HEK293 (cell line): ENCODE data around the gene SF1.
"Not testable (repeated sequence)": the region's sequence is repeated elsewhere in the genome, so short reads cannot be mapped to it uniquely, and the experiment has no call there.

Source experiments
- CTCF ChIA-PET: fragments of 350-600 bp; formaldehyde crosslinking; extraction: SDS; loops from one replicate; lab custom pipeline; 2021; ENCODE audit warnings: antibody characterized with exemption; lab: Yijun Ruan, JAX
- POLR2A ChIA-PET: fragments of 300-600 bp; formaldehyde crosslinking; extraction: SDS; loops from one replicate; lab custom pipeline; 2020; ENCODE audit warnings: antibody characterized with exemption, inconsistent platforms; lab: Yijun Ruan, JAX
- H3K27ac ChIP-seq: fragments of 200-500 bp; sonication (Bioruptor generic); 2 replicates; pipeline ENCODE4 v1.5.1; 2014; ENCODE audit warnings: low read depth, low read length, control low read depth, inconsistent platforms; ENCODE audit errors: extremely low read depth
- H3K36me3 ChIP-seq, 2 experiments: fragments of 200-500 bp in 1 of 2; sonication (Bioruptor generic) in 1 of 2; 1 replicate in 1 of 2; 2 replicates in 1 of 2; pipeline ENCODE4 v1.5.1; 2014 to 2017; ENCODE audit warnings: inconsistent platforms in 2 of 2, low read length in 2 of 2; ENCODE audit not compliant: control insufficient read depth in 2 of 2, insufficient read depth in 1 of 2
- H3K4me1 ChIP-seq: fragments of 200-500 bp; sonication (Bioruptor generic); 2 replicates; pipeline ENCODE4 v1.5.1; 2014; ENCODE audit warnings: mild to moderate bottlenecking, low read length, inconsistent platforms; ENCODE audit not compliant: control insufficient read depth, insufficient read depth
- H3K4me3 ChIP-seq: 2 replicates; pipeline ENCODE4 v1.5.1; 2011; ENCODE audit warnings: low read depth, mild to moderate bottlenecking, control low read depth, low read length, moderate library complexity
- H3K9me3 ChIP-seq: fragments of 200-500 bp; sonication (Bioruptor generic); 2 replicates; pipeline ENCODE4 v1.5.1; 2014; ENCODE audit warnings: low read depth, low read length, inconsistent platforms; ENCODE audit not compliant: control insufficient read depth, insufficient read depth
- GLIS1 ChIP-seq: fragments of 450-650 bp; formaldehyde crosslinking; IDR thresholded peaks from 2 replicates; pipeline ENCODE4 v1.5.1; 2016; ENCODE audit warnings: missing biosample characterization, missing genetic modification characterization
- INSM2 ChIP-seq: fragments of 450-650 bp; formaldehyde crosslinking; IDR thresholded peaks from 2 replicates; pipeline ENCODE4 v1.5.1; 2016; ENCODE audit warnings: missing biosample characterization, missing genetic modification characterization
- REST ChIP-seq: fragments of 450-650 bp; formaldehyde crosslinking; IDR thresholded peaks from 2 replicates; pipeline ENCODE4 v1.5.1; 2016; ENCODE audit warnings: missing biosample characterization, missing genetic modification characterization
- ZNF132 ChIP-seq: fragments of 450-650 bp; formaldehyde crosslinking; IDR thresholded peaks from 2 replicates; pipeline ENCODE4 v1.5.1; 2017; ENCODE audit warnings: missing biosample characterization, missing genetic modification characterization, borderline replicate concordance
- ZNF202 ChIP-seq: fragments of 450-650 bp; formaldehyde crosslinking; IDR thresholded peaks from 2 replicates; pipeline ENCODE4 v1.5.1; 2016; ENCODE audit warnings: missing biosample characterization, missing genetic modification characterization, borderline replicate concordance
- ZNF23 ChIP-seq: fragments of 450-650 bp; formaldehyde crosslinking; IDR thresholded peaks from 2 replicates; pipeline ENCODE4 v1.5.1; 2016; ENCODE audit warnings: missing biosample characterization, missing genetic modification characterization, borderline replicate concordance
- ZNF362 ChIP-seq: fragments of 450-650 bp; formaldehyde crosslinking; IDR thresholded peaks from 2 replicates; pipeline ENCODE4 v1.5.1; 2016; ENCODE audit warnings: missing biosample characterization, missing genetic modification characterization
- ZNF521 ChIP-seq: fragments of 450-650 bp; formaldehyde crosslinking; IDR thresholded peaks from 2 replicates; pipeline ENCODE4 v1.5.1; 2017; ENCODE audit warnings: missing biosample characterization, mild to moderate bottlenecking, missing genetic modification characterization
- TF ChIP-seq, protein P1 (sequence below): fragments of 450-650 bp; formaldehyde crosslinking; IDR thresholded peaks from 2 replicates; pipeline ENCODE4 v1.5.1; 2016; ENCODE audit warnings: missing biosample characterization, missing genetic modification characterization

The SF1 gene

GRCh38 chr11:64817476-64817875, 39.1 kb upstream of the SF1 start:
- POLR2A ChIA-PET, result interaction anchor here (0.7 kb wide), 1 partner anchor 11 kb away, joined by 4 read pairs; no protein-coding TSS in a partner anchor
- TF ChIP-seq, protein P1, sequence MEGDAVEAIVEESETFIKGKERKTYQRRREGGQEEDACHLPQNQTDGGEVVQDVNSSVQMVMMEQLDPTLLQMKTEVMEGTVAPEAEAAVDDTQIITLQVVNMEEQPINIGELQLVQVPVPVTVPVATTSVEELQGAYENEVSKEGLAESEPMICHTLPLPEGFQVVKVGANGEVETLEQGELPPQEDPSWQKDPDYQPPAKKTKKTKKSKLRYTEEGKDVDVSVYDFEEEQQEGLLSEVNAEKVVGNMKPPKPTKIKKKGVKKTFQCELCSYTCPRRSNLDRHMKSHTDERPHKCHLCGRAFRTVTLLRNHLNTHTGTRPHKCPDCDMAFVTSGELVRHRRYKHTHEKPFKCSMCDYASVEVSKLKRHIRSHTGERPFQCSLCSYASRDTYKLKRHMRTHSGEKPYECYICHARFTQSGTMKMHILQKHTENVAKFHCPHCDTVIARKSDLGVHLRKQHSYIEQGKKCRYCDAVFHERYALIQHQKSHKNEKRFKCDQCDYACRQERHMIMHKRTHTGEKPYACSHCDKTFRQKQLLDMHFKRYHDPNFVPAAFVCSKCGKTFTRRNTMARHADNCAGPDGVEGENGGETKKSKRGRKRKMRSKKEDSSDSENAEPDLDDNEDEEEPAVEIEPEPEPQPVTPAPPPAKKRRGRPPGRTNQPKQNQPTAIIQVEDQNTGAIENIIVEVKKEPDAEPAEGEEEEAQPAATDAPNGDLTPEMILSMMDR, result no peak
- TF ChIP-seq ZNF23 (tag by site-specific recombination) (no peak), ZNF132 (tag by site-specific recombination) (no peak), ZNF521 (tag by site-specific recombination) (no peak), REST (tag by site-specific recombination) (no peak), ZNF362 (tag by site-specific recombination) (no peak)
- Histone ChIP-seq H3K4me1 (no peaks in the 10 kb centered on the region), H3K36me3 (no peaks in the 10 kb centered on the region), H3K27ac (no peak overlapping the region), H3K4me3 (no peak overlapping the region), H3K9me3 (no peaks in the 10 kb centered on the region)
- CTCF ChIA-PET, result interaction anchor here (0.7 kb wide), 1 partner anchor 8 kb away, joined by 4 read pairs; no protein-coding TSS in a partner anchor

DNA sequence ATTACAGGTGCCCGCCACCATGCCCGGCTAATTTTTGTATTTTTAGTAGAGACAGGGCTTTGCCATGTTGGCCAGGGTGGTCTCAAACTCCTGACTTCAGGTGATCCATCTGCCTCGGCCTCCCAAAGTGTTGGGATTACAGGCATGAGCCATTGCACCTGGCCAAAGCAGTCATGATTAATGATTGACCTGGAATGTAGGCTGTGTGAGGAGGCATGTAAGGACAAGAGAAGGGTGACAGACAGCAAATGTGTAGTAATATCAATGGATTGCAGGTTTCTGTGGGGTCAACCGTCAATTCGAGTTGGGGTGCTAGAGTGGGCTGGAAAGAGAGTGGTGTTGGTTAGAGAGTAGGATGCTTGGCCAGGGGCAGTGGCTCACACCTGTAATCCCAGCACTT, 37.1 kb upstream of the SF1 start:
- POLR2A ChIA-PET, result interaction anchor here (1.2 kb wide), 1 partner anchor 37 kb away, joined by 5 read pairs; the partner anchor contains the start of gene SF1

GRCh38 chr11:64814712-64815187, 36.4 kb upstream of the SF1 start:
- POLR2A ChIA-PET, result no interaction called here
- TF ChIP-seq GLIS1 (tag by site-specific recombination) (peak; percentile 35; the same call in 1 of the 2 replicates), ZNF202 (tag by site-specific recombination) (no peak), INSM2 (tag by site-specific recombination) (no peak)
- CTCF ChIA-PET, result no interaction called here
- Histone ChIP-seq H3K36me3 (no peaks in the 10 kb centered on the region), H3K4me1 (no peaks in the 10 kb centered on the region), H3K27ac (no peak overlapping the region), H3K9me3 (no peaks in the 10 kb centered on the region), H3K4me3 (no peak overlapping the region)

More for the DNA sequence above, 37.1 kb upstream of the SF1 start:
- H3K27ac ChIP-seq, H3K4me3 ChIP-seq, H3K36me3 ChIP-seq, H3K9me3 ChIP-seq, H3K4me1 ChIP-seq: not testable (repeated sequence)
- CTCF ChIA-PET, result interaction anchor here (0.6 to 0.9 kb wide), 2 partner anchors 77 to 303 kb away, joined by 3 read pairs; no protein-coding TSS in a partner anchor
